ENCODE data around the gene TLE4.
A peak's percentile ranks its signal among the peaks of the same experiment; 100 is the strongest.

The TLE4 gene

GRCh38 chr9:79664375-79664831 lies 92.6 kb downstream of the TLE4 start:
- DNase-seq (ENCODE audit: low spot score): no peak

- no peak for DNase-seq (ENCODE audit: low spot score)
Observed at GRCh38 chr9:79665369-79665768, 93.6 kb downstream of the TLE4 start.

GRCh38 chr9:79665931-79666330 lies 94.2 kb downstream of the TLE4 start:
- DNase-seq (ENCODE audit: low spot score): no peak

- DNase-seq (ENCODE audit: low spot score): no peak
Observed at GRCh38 chr9:79667120-79667519, 95.4 kb downstream of the TLE4 start.

GRCh38 chr9:79667817-79668436 lies 96.2 kb downstream of the TLE4 start:
- DNase-seq (ENCODE audit: low spot score): no peak

- no peak for DNase-seq (ENCODE audit: low spot score)
Observed at GRCh38 chr9:79668956-79669355, 97.2 kb downstream of the TLE4 start.

- DNase-seq (ENCODE audit: low spot score): no peak
Observed at GRCh38 chr9:79670269-79670961, 98.7 kb downstream of the TLE4 start.

- DNase-seq (ENCODE audit: low spot score): no peak
Observed at GRCh38 chr9:79671558-79671957, 99.8 kb downstream of the TLE4 start.

- no peak for DNase-seq (ENCODE audit: low spot score)
Observed at GRCh38 chr9:79672236-79672635, 100.5 kb downstream of the TLE4 start.

- no peak for DNase-seq (ENCODE audit: low spot score)
Observed at GRCh38 chr9:79672891-79673290, 101.1 kb downstream of the TLE4 start.

GRCh38 chr9:79673614-79674013 lies 101.8 kb downstream of the TLE4 start:
- no peak for DNase-seq (ENCODE audit: low spot score)

GRCh38 chr9:79674052-79674777 lies 102.5 kb downstream of the TLE4 start:
- DNase-seq (ENCODE audit: low spot score): no peak

GRCh38 chr9:79681576-79681975 lies 109.8 kb downstream of the TLE4 start:
- no peak for DNase-seq (ENCODE audit: low spot score)

GRCh38 chr9:79682076-79682736 lies 110.4 kb downstream of the TLE4 start:
- DNase-seq (ENCODE audit: low spot score): no peak

- no peak for DNase-seq (ENCODE audit: low spot score)
Observed at GRCh38 chr9:79684059-79684458, 112.3 kb downstream of the TLE4 start.

GRCh38 chr9:79684711-79685575 lies 113.2 kb downstream of the TLE4 start:
- no peak for DNase-seq (ENCODE audit: low spot score)

GRCh38 chr9:79685577-79685976 lies 113.8 kb downstream of the TLE4 start:
- no peak for DNase-seq (ENCODE audit: low spot score)

- no peak for DNase-seq (ENCODE audit: low spot score)
Observed at GRCh38 chr9:79686381-79687130, 114.8 kb downstream of the TLE4 start.

- DNase-seq (ENCODE audit: low spot score): peak; percentile 51
Observed at GRCh38 chr9:79687131-79687447, 115.3 kb downstream of the TLE4 start.

- no peak for DNase-seq (ENCODE audit: low spot score)
Observed at GRCh38 chr9:79688363-79688762, 116.6 kb downstream of the TLE4 start.

GRCh38 chr9:79689576-79689975 lies 117.8 kb downstream of the TLE4 start:
- DNase-seq (ENCODE audit: low spot score): no peak
